SH-SY5Y (cell line): ENCODE measurements around the gene XPR1.

Experiments
- GATA2 ChIP-seq: IDR thresholded peaks from 2 replicates; pipeline ENCODE4 v1.6.1; 2011; ENCODE audit warnings: mild to moderate bottlenecking, low read depth, low read length
- GATA3 ChIP-seq: IDR thresholded peaks from 2 replicates; pipeline ENCODE4 v1.6.1; 2011; ENCODE audit warnings: low read depth, mild to moderate bottlenecking, low read length, moderate library complexity

The XPR1 gene

GRCh38 chr1:180911640-180912191, 279.9 kb downstream of the XPR1 start:
- no peak for TF ChIP-seq GATA2

- TF ChIP-seq GATA2 (no peak), GATA3 (no peak)
Observed at GRCh38 chr1:180912211-180912800, 280.5 kb downstream of the XPR1 start.

GRCh38 chr1:180912801-180913565, 281.2 kb downstream of the XPR1 start, which contains the start of gene KIAA1614:
Gene KIAA1614 (plus strand): TSS chr1:180912897. CDS start chr1:180913244, 347 bp downstream.
- no peak for TF ChIP-seq GATA2

- no peak for TF ChIP-seq GATA2
- TF ChIP-seq GATA3 = no peak
Observed at GRCh38 chr1:180915426-180915965, 283.7 kb downstream of the XPR1 start.

GRCh38 chr1:180916012-180916770, 284.4 kb downstream of the XPR1 start:
- TF ChIP-seq GATA2 = no peak

DNA sequence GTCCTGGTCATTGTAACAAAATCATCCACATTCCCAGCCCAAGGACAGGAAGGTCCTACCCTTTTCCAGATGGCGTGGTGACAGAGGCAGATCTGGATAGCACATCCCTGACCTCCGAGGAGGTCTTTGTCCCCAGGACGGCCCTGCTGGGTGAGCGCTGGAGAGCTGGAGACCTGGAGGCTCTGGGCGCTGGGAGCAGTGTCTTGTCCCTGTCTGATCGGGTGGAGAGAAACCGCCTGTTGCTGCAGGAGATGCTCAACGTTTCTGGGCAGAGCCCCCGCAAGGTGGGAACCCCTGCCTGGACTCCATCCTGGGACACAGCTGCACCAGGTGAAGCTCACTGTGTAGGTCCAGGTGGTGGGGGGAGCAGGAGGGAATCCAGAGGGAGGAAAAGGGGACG, 284.9 kb downstream of the XPR1 start:
- no peak for TF ChIP-seq GATA3
- no peak for TF ChIP-seq GATA2

GRCh38 chr1:180917306-180918065, 285.7 kb downstream of the XPR1 start:
- no peak for TF ChIP-seq GATA2
- TF ChIP-seq GATA3 = no peak

GRCh38 chr1:180918519-180918918, 286.7 kb downstream of the XPR1 start:
- no peak for TF ChIP-seq GATA3
- TF ChIP-seq GATA2 = no peak

GRCh38 chr1:180919183-180919700, 287.4 kb downstream of the XPR1 start:
- TF ChIP-seq GATA3 (no peak), GATA2 (no peak)

DNA sequence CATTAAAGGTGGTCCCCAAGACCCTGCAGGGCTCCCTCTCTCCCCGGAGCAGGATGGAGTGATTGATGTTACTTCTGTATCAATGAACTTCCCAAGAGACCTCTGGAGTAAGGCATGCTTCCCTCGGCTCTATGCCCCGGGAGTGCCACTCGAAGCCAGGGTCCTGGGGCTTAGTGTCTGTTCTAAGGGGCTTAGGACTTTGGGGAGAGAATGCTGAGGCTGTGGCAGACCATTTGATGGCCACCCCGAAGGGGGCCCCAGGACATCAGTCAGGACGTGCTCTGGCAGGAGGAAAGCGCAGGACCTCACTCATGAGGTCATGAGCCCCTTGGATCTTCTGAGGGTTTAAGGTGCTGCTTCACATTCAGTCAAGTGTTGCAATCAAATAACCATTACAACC, 288.4 kb downstream of the XPR1 start:
- TF ChIP-seq GATA2 = no peak
- TF ChIP-seq GATA3 = no peak

DNA sequence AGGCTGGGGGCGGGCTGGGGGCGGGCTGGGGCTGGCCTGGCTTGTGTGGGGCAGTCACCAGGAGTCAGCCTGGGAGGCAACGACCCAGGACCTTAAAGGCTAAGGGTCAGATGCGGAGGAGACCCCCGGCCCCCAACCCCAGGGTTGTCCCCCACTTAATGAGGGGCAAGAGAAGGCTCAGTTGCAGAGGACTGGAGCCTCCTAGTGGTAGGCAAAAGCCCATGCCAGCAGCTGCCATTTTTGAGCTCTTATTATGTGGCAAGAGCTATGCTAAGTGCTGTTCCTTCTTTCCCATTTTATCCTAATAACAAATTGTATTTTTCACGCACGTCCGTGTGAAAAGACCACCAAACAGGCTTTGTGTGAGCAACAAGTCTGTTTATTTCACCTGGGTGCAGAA, 288.9 kb downstream of the XPR1 start:
- TF ChIP-seq GATA2 (no peak), GATA3 (no peak)

- TF ChIP-seq GATA3 (no peak), GATA2 (no peak)
Observed at GRCh38 chr1:180921386-180921785, 289.6 kb downstream of the XPR1 start.

DNA sequence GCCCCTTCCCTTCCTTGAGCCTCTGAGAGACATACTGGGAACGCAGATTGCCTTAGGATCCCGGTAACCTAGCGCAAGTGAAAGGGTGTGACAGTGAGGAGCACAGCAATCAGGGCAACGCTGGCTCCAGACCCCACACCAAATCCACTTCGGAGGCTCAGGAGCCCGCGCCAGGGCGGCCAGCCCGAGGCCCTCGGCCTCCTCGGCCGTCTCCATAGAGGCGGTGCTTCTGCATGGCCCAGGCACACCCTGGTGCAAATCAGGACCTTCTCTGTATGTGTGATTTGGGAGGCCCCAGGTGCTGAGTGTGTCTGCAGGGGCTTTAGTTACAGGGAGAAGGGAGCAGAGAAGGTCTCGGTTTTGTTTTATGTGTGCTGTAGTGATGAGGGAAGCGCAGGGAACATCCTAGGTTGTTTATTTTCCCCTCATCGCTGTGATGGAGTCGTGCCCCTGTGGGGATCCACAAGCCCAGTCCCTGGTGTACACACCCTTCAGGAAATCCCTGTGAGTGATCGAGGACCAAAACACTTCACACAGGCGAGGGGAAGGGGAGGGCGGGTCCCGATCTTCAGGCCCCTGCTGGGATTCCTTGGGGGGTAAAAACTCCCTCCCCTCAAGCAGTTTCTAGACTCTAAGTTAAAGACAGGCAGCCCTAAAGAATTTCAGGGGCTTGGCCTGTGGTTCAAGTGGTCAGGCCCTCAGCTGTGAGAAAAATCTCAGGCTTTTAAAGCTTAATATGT, 290.2 kb downstream of the XPR1 start:
- TF ChIP-seq GATA2 = no peak
- TF ChIP-seq GATA3 = no peak

DNA sequence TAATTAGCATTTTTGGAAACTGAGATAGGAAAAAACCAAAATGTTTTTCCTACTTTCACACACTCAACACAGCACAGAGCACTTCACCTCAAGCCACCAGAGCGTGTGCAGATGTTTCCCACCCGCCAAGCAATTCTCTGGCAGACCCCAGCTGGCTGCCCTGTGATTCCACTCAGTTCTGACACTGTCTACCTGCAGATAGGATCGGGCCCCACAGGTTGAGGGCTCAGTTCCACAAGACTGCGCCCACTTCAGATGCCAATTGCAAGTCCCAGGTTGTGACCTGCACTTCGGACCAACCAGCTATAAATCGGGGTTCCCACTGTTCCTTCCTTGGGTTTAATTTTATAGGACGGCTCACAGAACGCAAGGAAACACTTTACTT, 290.8 kb downstream of the XPR1 start:
- TF ChIP-seq GATA2 (no peak), GATA3 (no peak)
